GM21390 (cell line): ENCODE results near the gene ZDHHC24.

Experiments
- ATAC-seq: cut with Tn5 transposase; IDR thresholded peaks from one replicate; pipeline ENCODE4 v1.9.1; 2021; ENCODE audit not compliant: unreplicated experiment

ZDHHC24 gene

GRCh38 chr11:66567787-66568123 lies 21.9 kb upstream of the ZDHHC24 start:
- ATAC-seq, result no peak

DNA sequence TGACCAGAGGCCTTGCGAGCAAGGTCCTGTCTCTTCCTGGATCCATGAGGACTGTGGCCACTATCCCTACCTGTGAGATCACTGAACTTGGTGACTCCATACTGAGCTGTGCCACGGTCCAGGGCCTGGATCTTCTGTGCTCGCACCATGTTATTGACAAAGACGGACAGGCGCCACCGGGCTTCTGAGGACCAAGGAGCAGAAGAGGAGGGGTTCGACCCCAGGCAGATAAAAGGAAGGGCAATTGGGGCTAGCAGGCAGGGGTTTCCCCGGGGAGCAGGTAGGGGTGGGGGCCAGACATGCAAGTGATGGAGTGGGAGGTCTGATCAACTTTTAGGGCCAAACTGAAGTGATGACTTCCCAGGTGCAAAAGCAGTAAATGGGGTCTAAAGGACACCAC lies 20.4 kb upstream of the ZDHHC24 start:
- ATAC-seq, result no peak

DNA sequence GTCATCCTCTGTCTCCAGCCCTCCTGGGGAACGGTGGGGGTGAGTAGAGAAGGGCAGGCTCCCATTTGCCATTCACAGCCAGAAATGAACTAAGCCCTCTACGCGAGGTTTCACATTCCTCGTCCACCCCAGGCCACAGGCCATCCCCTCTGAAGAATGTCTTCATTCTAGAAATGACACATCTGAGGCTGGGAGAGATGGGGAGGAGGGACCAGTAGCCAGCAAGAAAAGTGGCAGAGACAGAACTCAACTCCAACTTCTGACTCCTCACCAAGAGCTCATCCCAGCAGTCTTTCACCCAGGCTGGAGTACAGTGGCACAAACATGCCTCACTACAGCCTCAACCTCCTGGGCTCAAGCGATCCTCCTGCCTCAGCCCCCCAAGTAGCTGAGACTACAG lies 19.1 kb upstream of the ZDHHC24 start:
- ATAC-seq, result no peak

DNA sequence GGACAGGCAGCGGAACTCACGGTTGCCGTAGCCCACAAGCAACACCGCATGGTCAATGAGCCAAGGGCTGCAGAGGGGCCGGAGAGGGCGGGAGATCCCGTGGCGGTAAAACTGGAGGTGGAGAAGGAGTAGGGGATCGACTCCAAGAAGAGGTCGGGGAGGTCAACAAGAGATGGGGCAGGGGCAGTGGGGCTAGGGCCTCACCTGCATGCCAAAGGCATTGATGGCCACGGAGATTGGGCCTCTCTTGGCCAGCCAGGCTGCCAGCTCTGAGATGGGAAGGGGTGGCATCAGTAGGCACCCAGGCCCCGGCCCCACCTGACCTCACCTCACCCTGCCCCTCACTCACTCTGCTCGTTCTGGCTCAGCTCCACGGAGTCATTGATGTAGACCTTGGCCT lies 18.7 kb upstream of the ZDHHC24 start:
- no peak for ATAC-seq

- no peak for ATAC-seq
Observed at GRCh38 chr11:66563832-66564231, 18.0 kb upstream of the ZDHHC24 start.

- no peak for ATAC-seq
Observed at GRCh38 chr11:66562907-66563583, 17.2 kb upstream of the ZDHHC24 start.

GRCh38 chr11:66562275-66562674 lies 16.4 kb upstream of the ZDHHC24 start:
- ATAC-seq, result no peak

GRCh38 chr11:66561975-66562248 lies 16.1 kb upstream of the ZDHHC24 start:
- ATAC-seq, result no peak

- ATAC-seq, result no peak
Observed at GRCh38 chr11:66561178-66561974, 15.5 kb upstream of the ZDHHC24 start.

GRCh38 chr11:66559866-66560676 lies 14.2 kb upstream of the ZDHHC24 start:
- ATAC-seq, result no peak

DNA sequence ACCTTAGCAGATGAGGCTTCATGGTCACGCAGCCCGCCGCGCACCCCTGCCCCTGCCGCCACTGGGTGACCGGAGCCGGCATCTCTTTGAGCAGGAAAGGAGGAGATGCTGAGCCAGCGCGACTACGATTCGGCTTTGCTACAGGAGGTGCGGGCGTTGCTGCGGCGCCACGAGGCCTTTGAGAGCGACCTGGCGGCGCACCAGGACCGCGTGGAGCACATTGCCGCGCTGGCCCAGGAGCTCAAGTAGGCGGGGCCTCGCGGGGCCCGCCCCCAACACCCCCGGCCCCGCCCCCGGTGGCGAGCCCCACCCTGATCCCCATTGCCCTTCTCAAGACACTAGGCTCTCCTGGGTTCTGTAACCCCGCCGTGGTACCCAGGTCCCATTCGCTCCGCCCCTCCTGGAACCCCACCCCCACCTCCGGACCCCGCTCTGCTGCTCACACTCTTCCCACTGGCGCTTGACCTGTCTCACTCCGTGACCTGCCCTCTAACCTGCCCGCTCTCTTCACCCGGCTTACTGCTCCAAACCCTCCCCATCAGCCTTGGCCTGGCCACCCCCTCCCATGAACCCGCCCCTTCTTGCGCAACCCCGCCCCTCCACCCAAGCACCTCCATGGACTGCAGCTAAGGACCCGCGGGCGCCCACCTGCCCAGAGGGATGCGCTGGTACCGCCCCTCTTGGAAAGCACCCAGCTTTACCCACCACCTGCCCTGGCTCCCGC lies 13.5 kb upstream of the ZDHHC24 start:
- no peak for ATAC-seq

GRCh38 chr11:66557733-66558326 lies 12.0 kb upstream of the ZDHHC24 start:
- no peak for ATAC-seq

DNA sequence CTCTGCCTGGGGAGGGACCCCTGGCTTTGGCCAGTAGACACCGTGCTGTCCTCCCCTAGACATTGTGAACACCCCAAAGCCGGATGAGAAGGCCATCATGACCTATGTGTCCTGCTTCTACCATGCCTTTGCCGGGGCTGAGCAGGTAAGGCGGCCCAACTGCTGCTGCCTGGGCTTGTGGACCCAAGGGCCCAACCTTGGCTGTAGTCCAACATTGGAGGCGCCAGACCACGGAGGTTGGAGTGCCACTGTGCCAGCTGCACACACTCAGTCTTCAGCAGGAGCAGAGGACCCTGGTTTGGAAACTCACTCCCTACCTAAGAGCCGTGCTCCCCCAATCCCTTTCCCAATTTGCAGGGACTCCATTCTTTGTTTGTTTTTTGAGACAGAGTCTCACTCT lies 10.2 kb upstream of the ZDHHC24 start:
- ATAC-seq, result no peak

GRCh38 chr11:66555416-66555815 lies 9.6 kb upstream of the ZDHHC24 start:
- no peak for ATAC-seq

- ATAC-seq, result no peak
Observed at GRCh38 chr11:66554602-66555001, 8.8 kb upstream of the ZDHHC24 start.

DNA sequence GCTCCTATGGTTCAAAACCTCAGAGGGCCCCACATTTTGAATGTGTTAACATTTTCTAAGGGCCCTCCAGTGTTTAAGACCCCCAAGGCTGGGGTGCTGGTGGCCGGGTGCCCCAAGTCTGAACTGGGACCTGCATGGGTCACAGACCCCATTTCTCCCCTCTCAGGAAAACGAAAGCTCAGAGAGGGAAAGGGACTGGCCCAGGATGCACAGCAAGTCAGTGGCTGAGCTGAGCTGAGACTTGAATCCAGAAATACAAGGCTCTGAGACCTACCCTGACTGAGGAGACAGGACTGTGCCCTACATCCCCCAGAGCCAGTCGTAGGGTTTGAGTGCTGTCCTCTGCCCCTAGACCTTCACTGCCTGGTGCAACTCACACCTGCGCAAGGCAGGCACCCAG lies 5.0 kb upstream of the ZDHHC24 start:
- ATAC-seq, result no peak

GRCh38 chr11:66549696-66550095 lies 3.8 kb upstream of the ZDHHC24 start:
- no peak for ATAC-seq

GRCh38 chr11:66548774-66549630 lies 3.2 kb upstream of the ZDHHC24 start:
- ATAC-seq, result no peak

DNA sequence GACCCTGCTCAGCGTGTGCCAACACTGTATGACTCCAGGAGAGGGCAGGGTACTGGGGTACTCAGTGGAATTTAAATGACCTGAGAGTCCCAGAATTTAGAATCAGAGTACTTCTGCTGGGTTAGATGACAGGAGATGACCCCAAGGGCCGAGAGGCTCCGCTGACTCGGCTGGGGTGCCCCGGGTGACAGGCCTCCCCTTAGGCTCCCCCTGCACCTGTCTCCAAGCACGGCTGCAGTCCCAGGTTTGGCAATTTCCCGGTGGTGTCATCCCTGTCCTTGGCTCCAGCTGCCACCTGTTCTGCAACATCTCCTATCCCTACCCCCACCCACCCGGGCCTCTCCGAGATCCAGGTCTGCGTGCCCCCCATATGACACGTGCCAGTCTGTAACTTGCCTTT lies 2.2 kb upstream of the ZDHHC24 start:
- no peak for ATAC-seq

DNA sequence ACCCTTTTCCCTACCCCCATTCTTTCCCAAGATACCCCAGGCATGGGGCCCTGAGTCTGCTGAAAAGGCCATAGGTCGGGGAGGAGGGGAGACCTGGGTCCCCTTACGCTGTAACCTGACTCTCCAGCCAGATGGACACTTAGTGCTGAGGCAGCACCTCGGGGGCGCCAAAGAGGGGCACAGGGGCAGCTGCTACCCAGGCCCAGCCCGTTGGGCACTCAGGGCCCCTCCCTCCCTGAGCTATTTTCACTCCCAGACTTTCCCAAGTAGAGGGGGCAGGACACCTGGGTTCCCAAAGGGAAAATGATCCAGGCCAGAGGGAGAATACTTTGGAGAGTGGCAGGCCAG lies 1.8 kb upstream of the ZDHHC24 start:
- ATAC-seq, result no peak
